ENCODE measurements around the gene EFNB2.

The EFNB2 gene

GRCh38 chr13:106498158-106498557, 37.3 kb downstream of the EFNB2 start:
- DNase-seq (ENCODE audit: low read depth): no peak
- H3K4me3 ChIP-seq (ENCODE audit: low read length): no peak overlapping the region
- TF ChIP-seq CTCF (conservative IDR thresholded peaks at IDR 0.05; ENCODE audit: low read length): no peak

GRCh38 chr13:106497079-106497478, 38.4 kb downstream of the EFNB2 start:
- TF ChIP-seq CTCF (conservative IDR thresholded peaks at IDR 0.05; ENCODE audit: low read length): no peak
- H3K4me3 ChIP-seq (ENCODE audit: low read length): no peak overlapping the region
- no peak for DNase-seq (ENCODE audit: low read depth)

GRCh38 chr13:106496072-106496997, 39.1 kb downstream of the EFNB2 start:
- no peak for DNase-seq (ENCODE audit: low read depth)
- TF ChIP-seq CTCF (conservative IDR thresholded peaks at IDR 0.05; ENCODE audit: low read length): no peak
- H3K4me3 ChIP-seq (ENCODE audit: low read length): no peak overlapping the region

GRCh38 chr13:106494936-106495335, 40.5 kb downstream of the EFNB2 start:
- DNase-seq (ENCODE audit: low read depth): no peak
- H3K4me3 ChIP-seq (ENCODE audit: low read length): no peak overlapping the region
- no peak for TF ChIP-seq CTCF (conservative IDR thresholded peaks at IDR 0.05; ENCODE audit: low read length)

GRCh38 chr13:106494506-106494905, 41.0 kb downstream of the EFNB2 start:
- DNase-seq (ENCODE audit: low read depth): no peak
- no peak for TF ChIP-seq CTCF (conservative IDR thresholded peaks at IDR 0.05; ENCODE audit: low read length)
- no peak overlapping the region for H3K4me3 ChIP-seq (ENCODE audit: low read length)

GRCh38 chr13:106493533-106494220, 41.8 kb downstream of the EFNB2 start:
- DNase-seq (ENCODE audit: low read depth): no peak
- TF ChIP-seq CTCF (conservative IDR thresholded peaks at IDR 0.05; ENCODE audit: low read length): no peak
- H3K4me3 ChIP-seq (ENCODE audit: low read length): no peak overlapping the region
